DMS 273 (cell line): ENCODE data around the gene FCHSD2.
"Not testable (repeated sequence)": the region's sequence is repeated elsewhere in the genome, so short reads cannot be mapped to it uniquely, and the experiment has no call there.

ENCODE experiments used
- DNase-seq: peaks from one replicate; lab custom pipeline; 2025; ENCODE audit not compliant: unreplicated experiment; lab: John Stamatoyannopoulos, UW

The FCHSD2 gene

DNA sequence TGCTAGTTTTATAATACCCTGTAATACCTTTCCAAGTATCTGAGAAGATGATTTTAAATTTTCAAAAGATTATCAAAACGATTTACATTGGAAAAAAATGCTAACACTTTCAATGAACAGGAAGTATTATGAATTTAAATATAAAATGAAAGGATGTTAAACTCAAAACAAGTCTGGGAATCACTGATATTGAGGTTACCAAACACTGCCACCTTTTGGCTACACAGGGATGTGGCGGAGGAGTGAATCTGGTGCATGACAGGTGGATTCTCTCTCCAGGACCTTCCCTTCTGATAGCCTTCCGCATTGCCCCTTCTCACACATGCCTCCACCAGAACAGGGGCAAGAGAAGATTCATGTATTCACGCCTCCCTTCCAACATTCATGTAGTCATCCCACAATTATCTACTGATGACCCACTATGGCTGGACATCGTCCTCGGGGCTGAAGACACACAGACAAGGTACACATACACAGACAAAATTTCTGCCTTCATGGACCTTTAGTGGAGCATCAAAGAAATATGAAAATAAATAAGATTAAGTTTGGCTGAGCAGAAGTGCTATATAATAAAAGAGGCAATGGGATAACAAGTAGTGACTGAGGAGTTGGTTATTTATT, 293.2 kb downstream of the FCHSD2 start:
- DNase-seq, result peak; percentile 46

DNA sequence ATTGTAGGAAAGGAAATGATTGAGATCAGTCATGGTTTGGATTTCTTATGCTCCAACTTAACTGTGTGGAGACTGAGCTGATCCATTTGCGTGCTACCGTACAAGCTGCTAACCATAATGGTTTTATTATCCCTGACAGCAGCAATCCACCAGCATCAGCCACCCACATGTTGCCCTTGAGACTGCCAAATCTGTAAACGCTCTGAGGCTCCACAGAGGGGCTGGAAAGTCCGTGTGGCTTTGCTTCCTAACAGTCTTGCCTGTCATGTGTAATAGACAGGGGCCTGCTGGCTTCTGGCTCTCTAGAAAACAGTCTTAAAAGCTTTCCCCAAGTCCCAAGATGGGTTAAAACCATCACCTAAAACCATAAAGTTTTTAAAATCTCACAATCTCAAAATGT, 297.8 kb downstream of the FCHSD2 start:
- no peak for DNase-seq

DNA sequence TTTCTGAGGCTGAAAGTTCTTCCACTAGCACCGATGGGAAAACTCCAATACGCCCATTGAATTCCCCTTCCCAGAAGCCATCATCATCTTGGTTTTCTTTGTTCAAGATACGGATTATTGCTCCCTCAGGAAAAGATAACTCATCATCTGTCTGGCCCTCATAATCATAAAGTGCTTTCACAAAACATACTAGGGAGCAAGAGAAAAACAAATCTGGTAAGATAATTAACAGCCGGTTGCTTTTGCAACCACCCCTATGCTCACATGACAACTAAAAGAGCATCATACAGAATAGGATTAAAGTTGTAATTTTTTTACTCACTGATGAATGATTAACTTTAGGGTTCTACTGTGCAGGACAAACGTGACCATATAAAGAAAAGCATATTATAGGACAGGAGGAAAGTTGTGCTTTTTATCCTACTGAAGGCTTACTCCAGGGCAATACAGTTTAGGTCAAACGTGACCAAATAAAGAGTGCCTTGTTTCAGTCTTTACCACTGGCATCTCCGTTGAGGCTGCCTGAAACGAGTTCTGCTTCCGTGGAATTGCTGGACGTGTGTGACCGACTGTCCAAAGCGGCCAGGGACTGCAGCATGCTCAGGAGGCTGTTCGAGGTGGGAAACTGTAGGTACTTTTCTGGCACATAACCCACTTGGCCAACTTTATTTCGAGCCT, 299.3 kb downstream of the FCHSD2 start:
- no peak for DNase-seq

DNA sequence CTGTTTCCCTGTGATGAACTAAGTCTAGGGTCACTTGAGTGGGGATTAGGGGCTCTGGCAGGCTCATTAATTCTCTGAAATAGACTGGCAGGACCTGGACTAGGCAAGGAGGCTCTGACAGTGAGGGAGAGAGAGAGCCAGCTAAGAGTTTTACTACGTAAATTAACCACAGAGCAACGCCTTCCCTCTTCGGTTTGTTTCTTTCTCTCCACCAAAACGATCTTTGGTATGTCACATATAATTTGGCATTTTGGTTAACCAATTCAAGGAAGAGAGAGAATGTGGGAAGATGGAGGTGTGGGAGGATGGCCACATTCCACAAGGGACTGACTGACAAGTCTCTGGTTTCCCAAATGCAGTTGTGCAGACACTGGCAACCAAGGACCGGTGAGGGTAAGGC, 300.0 kb downstream of the FCHSD2 start:
- no peak for DNase-seq

DNA sequence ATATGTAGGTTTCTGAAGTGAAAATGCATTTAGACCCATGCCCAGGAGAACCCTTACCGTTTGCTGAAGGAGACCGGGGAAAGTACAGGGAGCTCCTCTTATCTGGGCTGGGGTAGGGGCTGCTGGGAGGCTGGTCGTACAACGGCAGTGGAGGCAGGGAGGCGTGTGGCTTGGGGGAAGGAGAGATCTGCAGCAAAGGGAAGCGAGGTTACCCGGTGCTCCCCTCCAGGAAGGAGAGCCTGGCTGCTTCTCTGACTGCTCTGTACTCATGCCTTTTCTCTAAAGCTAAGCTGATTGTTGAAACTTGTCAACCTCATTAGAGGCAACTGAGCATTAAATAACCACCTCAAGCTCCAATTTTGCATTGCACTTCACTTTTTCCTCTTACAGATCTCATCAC, 300.7 kb downstream of the FCHSD2 start:
- DNase-seq, result no peak

DNA sequence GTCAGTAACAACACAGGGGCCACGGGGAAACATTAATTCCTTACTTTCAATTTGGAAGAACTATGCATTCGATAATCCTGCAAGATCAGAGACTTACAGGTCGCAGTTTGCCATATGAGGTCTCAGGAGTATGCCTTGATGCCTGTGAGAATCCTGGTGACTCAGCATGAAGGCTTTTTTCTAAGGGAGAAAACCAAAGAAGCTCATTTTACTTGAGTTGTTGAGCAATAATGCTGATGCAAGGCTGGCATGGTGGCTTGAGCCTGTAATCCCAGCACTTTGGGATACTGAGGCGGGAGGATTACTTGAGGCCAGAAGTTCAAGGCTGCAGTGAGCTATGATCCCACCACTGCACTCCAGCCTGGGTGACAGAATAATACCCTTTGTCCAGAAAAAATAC, 301.3 kb downstream of the FCHSD2 start:
- DNase-seq, result no peak

DNA sequence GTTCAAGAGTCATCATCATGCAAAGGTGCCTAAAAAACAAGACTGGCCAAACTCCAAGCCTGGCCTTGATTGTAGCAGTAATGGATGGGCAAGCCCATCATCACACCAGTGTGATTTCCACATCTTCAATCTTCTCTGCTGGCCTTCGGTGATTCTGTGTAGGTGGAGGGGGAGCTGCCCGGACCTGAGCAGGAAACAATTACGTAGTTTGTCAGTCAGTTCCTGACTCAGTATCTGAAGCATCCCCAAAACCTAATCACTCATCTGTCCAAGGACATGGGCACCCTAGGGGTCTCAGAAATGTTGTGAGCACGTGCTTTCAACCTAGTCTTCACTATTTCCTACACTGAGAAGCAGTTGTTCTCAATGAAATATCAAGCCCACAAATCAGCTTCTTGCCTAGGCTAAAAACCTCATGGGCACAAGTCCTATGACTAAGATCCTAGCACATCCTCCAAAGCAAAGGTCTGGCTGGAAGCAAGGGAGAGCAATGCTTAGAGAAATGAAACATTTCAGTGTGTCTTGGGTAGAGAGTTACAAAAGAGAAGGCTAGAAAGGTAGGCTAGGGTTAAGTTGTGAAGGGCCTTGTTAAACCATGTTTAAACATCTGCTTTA, 303.3 kb downstream of the FCHSD2 start:
- no peak for DNase-seq

DNA sequence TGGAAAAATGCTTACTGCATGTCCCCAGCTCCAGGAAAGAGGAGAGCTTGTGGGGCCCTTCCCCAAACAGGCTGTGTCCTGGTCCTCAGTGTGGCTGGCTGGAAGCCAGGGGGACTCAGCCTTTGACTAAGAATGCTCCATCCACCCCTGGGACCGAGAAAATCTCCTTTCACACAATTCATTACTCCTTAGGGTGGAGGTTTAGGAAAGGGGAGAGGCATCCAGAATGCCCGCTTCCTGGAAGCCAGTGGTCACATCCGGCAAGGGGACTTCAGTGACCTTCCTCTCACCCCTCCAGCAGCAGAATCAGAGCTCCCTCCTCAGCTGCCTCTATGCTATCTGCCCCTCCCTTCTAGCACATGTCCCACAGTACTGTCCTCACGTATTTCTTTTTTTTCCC, 306.0 kb downstream of the FCHSD2 start:
- DNase-seq, result no peak

DNA sequence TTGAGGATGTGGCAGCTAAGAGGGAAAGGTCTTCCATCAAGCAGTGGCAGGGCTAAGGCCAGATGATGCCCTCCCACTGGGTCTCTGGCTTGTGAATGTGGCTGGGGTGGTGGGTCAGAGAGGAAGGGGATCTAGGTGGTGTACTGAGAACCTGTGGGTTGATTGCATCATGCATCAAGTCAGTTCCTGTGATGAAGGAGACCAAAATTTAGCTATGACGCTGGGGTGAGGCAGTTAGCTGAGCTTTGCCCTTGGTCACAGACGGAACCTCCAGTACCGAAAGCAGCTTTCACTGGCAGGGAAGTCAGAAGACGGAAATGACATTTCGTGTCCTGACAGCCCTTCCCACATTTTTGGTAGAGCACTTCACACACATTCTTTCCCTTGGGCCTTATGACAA, 307.2 kb downstream of the FCHSD2 start:
- no peak for DNase-seq

DNA sequence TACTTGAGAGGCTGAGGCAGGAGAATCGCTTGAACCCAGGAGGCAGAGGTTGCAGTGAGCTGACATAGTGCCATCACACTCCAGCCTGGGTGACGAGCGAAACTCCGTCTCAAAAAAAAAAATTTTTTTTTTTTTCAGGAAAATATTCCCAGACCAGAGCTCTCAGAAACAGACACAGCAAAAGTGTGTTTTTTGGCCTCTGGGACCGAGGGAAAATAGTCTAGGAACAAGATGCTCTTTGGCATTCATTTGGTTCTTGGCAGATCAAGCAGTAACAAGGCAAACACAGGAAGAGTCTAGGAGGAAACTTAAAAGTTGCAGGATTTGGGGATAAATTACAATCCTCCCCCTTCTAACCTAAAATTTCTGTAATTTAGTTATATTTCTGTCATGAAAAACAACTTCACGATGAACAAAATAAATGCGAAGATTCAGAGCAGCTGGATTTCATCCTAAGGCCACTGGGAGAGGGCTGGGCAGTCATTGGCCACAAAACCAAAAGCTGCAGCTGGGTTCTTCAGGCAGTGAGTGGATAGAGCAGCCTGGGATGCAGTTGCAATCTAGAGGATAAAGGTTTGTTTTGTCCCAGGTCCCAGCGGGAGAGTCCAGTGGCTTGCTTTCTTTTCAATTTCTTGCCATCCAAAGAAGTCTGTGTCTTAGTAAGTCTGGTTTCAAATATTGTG, 308.2 kb downstream of the FCHSD2 start:
- no peak for DNase-seq

DNA sequence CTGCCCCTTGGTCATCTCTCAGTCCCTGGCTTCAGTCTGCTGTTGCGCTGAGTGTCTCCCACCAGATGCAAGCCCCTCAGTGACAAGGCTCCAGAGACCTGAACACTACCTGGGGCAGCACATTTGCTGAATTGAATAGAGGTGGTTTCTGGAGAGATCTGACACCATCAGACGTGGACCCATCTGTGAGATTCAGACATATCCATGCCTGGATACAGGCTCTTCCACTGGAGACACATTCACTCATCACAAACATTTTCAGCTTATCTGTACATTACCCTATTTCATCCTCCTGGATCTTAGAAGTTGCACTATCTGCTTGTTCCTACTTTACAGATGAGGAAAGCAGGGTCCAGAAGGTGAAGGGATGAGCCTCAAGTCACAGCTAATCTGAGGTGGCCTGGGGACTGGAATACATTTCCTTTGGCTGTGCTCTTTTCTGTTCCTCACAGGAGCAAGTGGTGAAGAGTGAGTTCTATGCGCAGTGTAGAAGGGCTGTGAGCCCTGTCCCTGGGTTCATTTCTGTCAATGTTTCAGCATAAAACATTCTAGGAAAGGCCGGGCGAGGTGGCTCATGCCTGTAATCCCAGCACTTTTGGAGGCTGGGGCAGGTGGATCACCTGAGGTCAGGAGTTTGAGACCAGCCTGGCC, 308.9 kb downstream of the FCHSD2 start:
- DNase-seq, result no peak

DNA sequence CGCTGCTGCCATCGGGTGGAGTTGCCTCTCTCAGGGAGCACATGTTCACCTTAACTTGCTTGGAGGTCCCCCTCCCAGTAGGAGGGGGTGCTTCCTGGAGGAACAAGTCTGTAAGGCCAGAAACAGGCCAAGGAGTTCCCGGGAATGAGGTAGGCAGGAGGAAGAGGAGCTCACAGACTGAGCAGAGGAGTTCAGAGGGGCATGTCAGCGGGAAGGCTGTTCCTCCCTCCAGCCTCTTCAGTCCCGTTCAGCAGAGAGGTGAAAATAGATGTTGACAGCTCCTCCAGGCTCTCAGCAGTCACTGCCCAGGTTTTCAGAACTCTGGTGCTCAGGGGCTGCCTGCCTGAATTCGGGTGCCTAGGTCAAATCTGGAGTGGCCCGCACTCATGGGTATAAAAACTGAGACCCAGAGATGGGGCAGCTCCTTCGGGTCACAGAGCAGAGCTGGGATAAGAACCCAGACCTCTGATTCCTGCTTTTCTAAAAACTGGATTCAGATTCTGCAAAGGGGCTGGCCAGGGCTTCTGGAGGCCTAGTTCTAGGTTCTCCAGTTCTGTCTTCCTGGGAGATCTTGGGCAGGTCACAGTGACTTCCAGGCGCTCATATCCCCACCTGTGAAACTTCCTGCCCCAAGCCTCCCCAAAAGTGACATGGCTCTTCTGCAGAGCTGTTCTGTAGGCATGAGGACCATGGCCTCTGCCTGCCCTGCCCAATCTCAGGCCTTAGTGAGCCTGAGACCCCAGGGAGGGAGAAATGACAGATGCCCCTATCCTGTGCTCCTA, 309.6 kb downstream of the FCHSD2 start:
- no peak for DNase-seq

DNA sequence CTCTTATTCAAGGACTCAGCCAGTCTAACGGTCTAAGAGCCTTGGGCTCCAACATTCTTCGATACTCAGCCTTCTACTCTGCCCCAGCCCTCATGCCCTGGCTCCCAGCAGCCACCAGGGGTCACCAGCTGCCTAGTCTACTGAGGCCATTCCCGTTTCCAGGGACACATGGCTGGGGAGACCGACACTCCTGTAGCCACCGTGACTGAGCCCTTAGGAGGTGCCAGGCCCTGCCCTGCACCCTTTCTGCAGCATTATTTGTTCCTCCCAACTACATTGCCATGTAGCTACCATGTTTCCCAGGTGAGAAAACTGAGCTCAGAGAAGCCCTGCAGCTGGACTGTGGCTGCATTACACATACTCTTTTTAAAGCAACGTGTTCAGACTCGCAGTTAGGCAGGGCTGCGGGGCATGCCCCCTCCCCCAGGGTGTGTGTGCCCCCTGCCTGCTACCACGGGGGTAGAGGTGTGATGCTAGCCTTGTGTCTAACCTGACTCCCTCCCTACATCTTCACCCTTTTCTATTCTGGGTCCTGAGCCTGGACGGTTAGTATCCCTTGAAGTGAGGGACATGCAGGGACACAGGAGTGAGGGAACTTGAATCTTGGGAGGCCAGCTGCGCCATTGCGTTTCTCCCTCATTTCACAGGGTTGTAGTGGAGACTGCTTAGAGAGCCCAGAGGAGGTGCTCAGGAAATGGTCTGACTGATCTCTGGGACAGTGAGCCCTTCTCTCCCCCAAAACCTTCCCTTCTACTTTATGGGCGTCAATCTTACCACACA, 310.4 kb downstream of the FCHSD2 start:
- DNase-seq, result peak; percentile 84

DNA sequence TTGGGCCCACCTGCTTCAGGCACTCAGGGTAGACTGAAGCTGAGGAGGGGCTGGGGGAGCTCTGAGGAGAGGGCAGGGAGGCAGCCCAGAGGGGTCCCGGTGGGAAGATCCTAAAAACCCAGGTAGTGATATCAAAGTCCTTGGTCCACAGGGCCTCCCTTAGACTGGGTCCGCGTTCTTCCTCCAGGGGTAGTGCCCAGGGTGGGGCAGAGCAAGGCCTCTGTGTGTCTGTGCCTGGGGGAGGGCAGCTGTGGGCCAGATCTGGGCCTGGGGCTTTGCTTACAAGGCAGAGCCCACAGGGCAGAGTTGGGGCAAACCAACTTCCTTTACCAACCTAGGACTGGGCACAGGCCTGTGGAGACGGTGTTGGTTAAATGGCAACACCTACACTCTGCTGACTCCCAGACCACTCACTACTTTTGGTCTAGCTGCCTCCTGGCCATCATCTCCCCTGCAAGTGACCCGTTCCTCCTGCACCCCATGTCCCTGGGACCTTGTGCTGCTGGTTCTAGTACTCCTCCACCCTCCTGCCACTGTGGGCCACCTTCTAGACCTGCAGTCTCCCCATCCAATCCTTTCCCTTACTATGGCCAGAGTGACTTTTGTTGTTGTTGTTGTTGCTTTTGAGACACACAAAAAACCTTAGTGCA, 312.1 kb downstream of the FCHSD2 start:
- no peak for DNase-seq

DNA sequence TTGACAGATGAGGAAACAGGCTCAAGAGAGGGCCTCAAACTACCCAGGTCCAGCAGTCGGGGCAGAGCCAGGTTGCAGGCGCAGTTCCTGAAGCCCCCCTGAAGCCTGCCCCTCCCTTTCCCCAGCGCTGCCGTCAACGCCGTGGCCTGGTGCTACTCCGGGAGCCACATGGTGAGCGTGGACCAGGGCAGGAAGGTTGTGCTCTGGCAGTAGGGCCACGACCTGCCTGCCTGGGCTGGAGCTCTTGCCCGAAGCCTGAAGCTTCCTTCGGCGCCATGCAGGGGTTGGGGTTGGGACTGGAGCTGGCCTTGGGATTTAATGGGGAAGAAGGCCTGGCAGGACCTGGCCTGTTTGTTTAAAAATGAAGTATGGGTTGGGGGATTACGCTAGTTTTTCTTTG, 312.9 kb downstream of the FCHSD2 start:
- no peak for DNase-seq

DNA sequence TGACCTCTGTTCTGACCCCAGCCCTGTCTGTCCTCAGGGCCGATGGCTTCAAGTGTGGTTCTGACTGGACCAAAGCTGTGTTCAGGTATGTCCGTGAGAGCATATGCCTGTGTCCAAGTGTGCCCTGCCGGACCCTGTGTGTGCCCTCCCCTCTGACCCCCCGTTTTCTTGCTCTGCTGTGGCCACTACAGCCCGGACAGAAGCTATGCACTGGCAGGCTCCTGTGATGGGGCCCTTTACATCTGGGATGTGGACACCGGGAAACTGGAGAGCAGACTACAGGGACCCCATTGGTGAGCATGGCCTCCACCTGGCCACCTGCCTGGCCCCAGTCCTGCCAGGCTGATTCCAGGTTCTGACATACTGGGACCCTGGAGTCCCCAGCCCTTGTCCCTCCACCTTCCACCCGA, 313.4 kb downstream of the FCHSD2 start:
- no peak for DNase-seq

DNA sequence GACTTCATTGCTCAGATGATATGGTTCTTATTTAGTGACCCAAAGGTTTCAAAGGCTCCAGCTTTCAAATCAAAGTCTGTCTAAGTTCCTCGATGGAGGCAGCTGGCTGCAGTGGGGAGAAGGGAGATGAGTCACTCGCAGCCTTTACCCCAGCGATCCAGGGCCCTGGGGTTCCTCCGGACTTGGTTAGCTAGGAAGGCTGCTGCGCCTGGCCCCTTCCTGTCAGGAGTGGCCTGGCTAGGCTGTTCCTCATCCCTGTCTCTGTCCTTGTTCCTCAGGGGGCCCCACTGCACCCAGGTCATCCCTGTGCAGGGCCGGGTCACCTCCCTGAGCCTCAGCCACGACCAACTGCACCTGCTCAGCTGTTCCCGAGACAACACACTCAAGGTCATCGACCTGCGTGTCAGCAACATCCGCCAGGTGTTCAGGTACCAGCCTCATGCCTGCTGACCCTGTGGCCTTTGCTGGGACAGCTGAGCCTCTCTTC, 314.0 kb downstream of the FCHSD2 start:
- no peak for DNase-seq

DNA sequence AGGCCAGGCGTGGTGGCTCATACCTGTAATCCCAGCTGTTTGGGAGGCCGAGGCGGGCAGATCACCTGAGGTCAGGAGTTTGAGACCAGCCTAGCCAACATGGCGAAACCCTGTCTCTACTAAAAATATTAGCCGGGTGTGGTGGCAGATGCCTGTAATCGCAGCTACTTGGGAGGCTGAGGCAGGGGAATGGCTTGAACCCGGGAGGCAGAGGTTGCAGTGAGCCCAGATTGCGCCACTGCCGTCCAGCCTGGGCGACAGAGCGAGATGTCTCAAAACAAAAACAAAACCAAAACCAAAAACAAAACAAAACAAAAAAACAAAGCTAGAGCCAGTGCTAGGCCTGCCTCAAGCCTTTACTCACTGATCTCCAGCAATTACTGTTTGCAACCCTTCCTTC, 314.5 kb downstream of the FCHSD2 start:
- DNase-seq, result not testable (repeated sequence)

DNA sequence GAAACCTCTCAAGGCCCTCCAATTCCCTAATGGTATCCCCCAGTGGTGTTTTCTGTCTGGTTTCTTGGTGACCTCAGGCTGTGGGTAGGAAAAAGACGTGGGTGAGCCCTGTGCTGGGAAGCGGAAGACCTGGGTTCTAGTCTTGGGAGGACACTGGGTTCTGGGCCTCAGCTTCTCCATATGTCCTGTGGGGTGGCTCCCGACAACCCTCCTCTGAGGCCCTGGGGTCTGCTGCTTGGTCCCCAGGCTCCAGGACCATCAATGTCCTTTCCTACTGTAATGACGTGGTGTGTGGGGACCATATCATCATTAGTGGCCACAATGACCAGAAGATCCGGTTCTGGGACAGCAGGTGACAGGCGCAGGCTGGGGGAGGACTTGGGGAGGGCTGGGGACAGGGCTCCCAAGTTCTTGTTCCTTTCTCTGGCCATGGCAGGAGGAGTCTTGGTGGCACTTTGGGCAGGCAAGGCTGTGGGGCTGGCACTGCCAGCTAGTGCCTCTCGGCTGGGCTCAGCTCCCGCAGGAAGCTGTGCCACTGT, 315.1 kb downstream of the FCHSD2 start:
- no peak for DNase-seq
